Measurements from ENCODE around the gene TAPT1.

- TF ChIP-seq, protein P1, sequence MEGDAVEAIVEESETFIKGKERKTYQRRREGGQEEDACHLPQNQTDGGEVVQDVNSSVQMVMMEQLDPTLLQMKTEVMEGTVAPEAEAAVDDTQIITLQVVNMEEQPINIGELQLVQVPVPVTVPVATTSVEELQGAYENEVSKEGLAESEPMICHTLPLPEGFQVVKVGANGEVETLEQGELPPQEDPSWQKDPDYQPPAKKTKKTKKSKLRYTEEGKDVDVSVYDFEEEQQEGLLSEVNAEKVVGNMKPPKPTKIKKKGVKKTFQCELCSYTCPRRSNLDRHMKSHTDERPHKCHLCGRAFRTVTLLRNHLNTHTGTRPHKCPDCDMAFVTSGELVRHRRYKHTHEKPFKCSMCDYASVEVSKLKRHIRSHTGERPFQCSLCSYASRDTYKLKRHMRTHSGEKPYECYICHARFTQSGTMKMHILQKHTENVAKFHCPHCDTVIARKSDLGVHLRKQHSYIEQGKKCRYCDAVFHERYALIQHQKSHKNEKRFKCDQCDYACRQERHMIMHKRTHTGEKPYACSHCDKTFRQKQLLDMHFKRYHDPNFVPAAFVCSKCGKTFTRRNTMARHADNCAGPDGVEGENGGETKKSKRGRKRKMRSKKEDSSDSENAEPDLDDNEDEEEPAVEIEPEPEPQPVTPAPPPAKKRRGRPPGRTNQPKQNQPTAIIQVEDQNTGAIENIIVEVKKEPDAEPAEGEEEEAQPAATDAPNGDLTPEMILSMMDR (IDR thresholded peaks at IDR 0.05) = no peak
- no peak for TF ChIP-seq POLR2A (IDR thresholded peaks at IDR 0.05)
Measured at GRCh38 chr4:16162891-16163290, 63.4 kb downstream of the TAPT1 start.

Data from testis (tissue), 2 donors.